K562 (cell line): ENCODE measurements around the gene KLB. TPM values are rescaled to one million over a fixed set of nuclear protein-coding genes. Genes with fewer than 3 reads are reported as not detected.

Experiments
- ATAC-seq: fragments of 200-7000 bp; cut with Tn5 transposase; 3 replicates; pipeline ENCODE4 v1.9.1; 2020; ENCODE audit warnings: moderate library complexity
- BruUV-seq: library from RNA; stranded (reverse); fragments of 400-500 nt; replicated peaks from 2 replicates; lab custom pipeline; 2021; lab: Mats Ljungman, UMichigan
- CTCF ChIA-PET: fragments of 300-600 bp; formaldehyde crosslinking; extraction: SDS; loops from one replicate; lab custom pipeline; 2021; ENCODE audit warnings: low intra/inter-chr PET ratio; lab: Yijun Ruan, JAX
- POLR2A ChIA-PET: fragments of 300-600, 350-650 bp; sonication (Branson Sonifier 250); formaldehyde crosslinking; extraction: SDS; loops from one replicate; lab custom pipeline; 2021; ENCODE audit warnings: antibody characterized with exemption, inconsistent platforms; lab: Yijun Ruan, JAX
- DNase-seq, 4 experiments: peaks; one replicate each; pipeline versions ENCODE4 v3.0.0 to v3.0.0-alpha.2; 2011 to 2018; ENCODE audit warnings: low spot score in 3 of 4, mixed read lengths in 3 of 4; ENCODE audit errors: extremely low read depth in 1 of 4
- FAIRE-seq: peaks from 2 replicates; lab custom pipeline; 2011; peaks lifted over from hg19 to GRCh38; lab: Jason Lieb, UNC
- H2AFZ ChIP-seq: 2 replicates; pipeline ENCODE4 v1.6.0; 2011; ENCODE audit warnings: low read depth, low read length, control low read depth, inconsistent platforms
- H3K27ac ChIP-seq: fragments of 200-600 bp; 3 replicates; pipeline ENCODE4 v1.8.0; 2011; ENCODE audit warnings: low read depth, mild to moderate bottlenecking, control low read depth, inconsistent platforms, low read length, moderate library complexity, mixed read lengths; ENCODE audit errors: extremely low read depth
- H3K27me3 ChIP-seq, 2 experiments: fragments of 300-600 bp in 1 of 2; 2 replicates in 1 of 2; 3 replicates in 1 of 2; pipeline versions ENCODE4 v1.6.0 to v1.8.0; 2011; ENCODE audit warnings: inconsistent platforms in 2 of 2, low read length in 2 of 2, mild to moderate bottlenecking in 1 of 2, mixed read lengths in 1 of 2, moderate library complexity in 1 of 2; ENCODE audit not compliant: control insufficient read depth in 2 of 2, insufficient read depth in 2 of 2
- H3K36me3 ChIP-seq: fragments of 300-600 bp; 3 replicates; pipeline ENCODE4 v1.8.0; 2011; ENCODE audit warnings: mild to moderate bottlenecking, low read length, inconsistent platforms; ENCODE audit not compliant: control insufficient read depth, insufficient read depth
- H3K4me1 ChIP-seq, 2 experiments: fragments of 200-600 bp in 1 of 2; replicated peaks in 1 of 2; 2 replicates in 1 of 2; 3 replicates in 1 of 2; pipeline versions ENCODE4 v1.5.1 to v1.8.0; 2011; ENCODE audit warnings: inconsistent platforms in 2 of 2, low read length in 2 of 2, mild to moderate bottlenecking in 1 of 2, mixed read lengths in 1 of 2, moderate library complexity in 1 of 2; ENCODE audit not compliant: control insufficient read depth in 2 of 2, insufficient read depth in 2 of 2
- H3K4me2 ChIP-seq: 2 replicates; pipeline ENCODE4 v1.6.1; 2011; ENCODE audit warnings: low read length, control low read depth, inconsistent platforms, mixed read lengths; ENCODE audit not compliant: insufficient read depth
- H3K4me3 ChIP-seq: fragments of 200-600 bp; sonication (generic), shearing (Covaris generic); 2 replicates; pipeline ENCODE4 v1.5.1; 2016; ENCODE audit warnings: control low read depth, inconsistent platforms
- H3K79me2 ChIP-seq: fragments of 200-600 bp; 3 replicates; pipeline ENCODE4 v1.8.0; 2011; ENCODE audit warnings: low read length, inconsistent platforms; ENCODE audit not compliant: control insufficient read depth, insufficient read depth
- H3K9ac ChIP-seq, 2 experiments: 2 replicates each; pipeline versions ENCODE4 v1.6.0 to v1.6.1; 2011; ENCODE audit warnings: low read depth in 2 of 2, low read length in 2 of 2, control low read depth in 1 of 2, inconsistent platforms in 1 of 2, mild to moderate bottlenecking in 1 of 2, mixed read lengths in 1 of 2; ENCODE audit not compliant: insufficient read depth in 1 of 2
- H3K9me1 ChIP-seq: one replicate; pipeline ENCODE4 v1.6.0; 2011; ENCODE audit warnings: inconsistent platforms, mild to moderate bottlenecking, low read length, moderate library complexity; ENCODE audit not compliant: control insufficient read depth, insufficient read depth
- H3K9me3 ChIP-seq: replicated peaks from 2 replicates; pipeline ENCODE4 v1.5.1; 2011; ENCODE audit warnings: low read depth, low read length, inconsistent platforms; ENCODE audit not compliant: control insufficient read depth, insufficient read depth
- H4K20me1 ChIP-seq: replicated peaks from 2 replicates; pipeline ENCODE4 v1.6.1; 2011; ENCODE audit warnings: low read length, inconsistent platforms, mixed read lengths; ENCODE audit not compliant: control insufficient read depth, insufficient read depth
- CHAMP1 ChIP-seq: fragments of 450-650 bp; IDR thresholded peaks from 2 replicates; pipeline ENCODE4 v1.6.1; 2016; ENCODE audit warnings: mild to moderate bottlenecking
- E2F8 ChIP-seq: fragments of 450-650 bp; IDR thresholded peaks from 2 replicates; pipeline ENCODE4 v1.7.1; 2018; ENCODE audit warnings: mild to moderate bottlenecking, low read depth; ENCODE audit not compliant: partially characterized antibody
- EGR1 ChIP-seq: fragments of 450-650 bp; conservative IDR thresholded peaks from 2 replicates; pipeline ENCODE4 v1.6.1; 2017; ENCODE audit warnings: mild to moderate bottlenecking
- FOSL1 ChIP-seq: fragments of 200-800 bp; sonication (Bioruptor generic); conservative IDR thresholded peaks from 2 replicates; pipeline ENCODE4 v1.6.1; 2016; ENCODE audit warnings: missing genetic modification characterization, missing compliant biosample characterization
- KLF1 ChIP-seq: fragments of 450-650 bp; IDR thresholded peaks from 2 replicates; pipeline ENCODE4 v1.6.1; 2016; ENCODE audit warnings: missing genetic modification characterization, missing compliant biosample characterization
- SMARCC2 ChIP-seq: fragments of 450-650 bp; IDR thresholded peaks from 2 replicates; pipeline ENCODE4 v1.6.1; 2017; ENCODE audit warnings: antibody characterized with exemption, moderate library complexity, mild to moderate bottlenecking, low read depth
- TCF7L2 ChIP-seq: fragments of 150-350 bp; IDR thresholded peaks from 2 replicates; pipeline ENCODE4 v1.6.1; 2016; ENCODE audit warnings: low read depth, mild to moderate bottlenecking, low read length, moderate library complexity
- THAP7 ChIP-seq: fragments of 250-450 bp; sonication (Bioruptor Pico); IDR thresholded peaks from 2 replicates; pipeline ENCODE4 v1.5.0; 2021
- ZBTB7A ChIP-seq: IDR thresholded peaks from 2 replicates; pipeline ENCODE4 v1.6.1; 2011; ENCODE audit warnings: low read depth, mild to moderate bottlenecking, low read length, moderate library complexity, borderline replicate concordance; ENCODE audit not compliant: control insufficient read depth
- ZNF146 ChIP-seq: IDR thresholded peaks from one replicate; pipeline ENCODE4 v1.6.1; 2018; ENCODE audit warnings: missing compliant biosample characterization; ENCODE audit not compliant: unreplicated experiment
- ZNF263 ChIP-seq: sonication (generic); formaldehyde crosslinking; IDR thresholded peaks from 2 replicates; pipeline ENCODE4 v1.8.0; 2022; ENCODE audit warnings: mild to moderate bottlenecking, missing genetic modification reagents, borderline replicate concordance
- ZNF76 ChIP-seq: fragments of 250-450 bp; sonication (Bioruptor Pico); IDR thresholded peaks from 2 replicates; pipeline ENCODE4 v1.4.0; 2020; ENCODE audit warnings: mild to moderate bottlenecking, moderate library complexity, borderline replicate concordance
- ZSCAN32 ChIP-seq: fragments of 450-650 bp; formaldehyde crosslinking; IDR thresholded peaks from 2 replicates; pipeline ENCODE4 v1.4.0; 2020; ENCODE audit warnings: mild to moderate bottlenecking, moderate library complexity
- WGBS: fragments of 100-300 bp; shearing (Covaris generic); methylation state at CpG from one replicate; pipeline ENCODE4 v1.1.6; 2016; ENCODE audit warnings: low coverage, mixed read lengths; ENCODE audit not compliant: insufficient coverage; ENCODE audit errors: missing lambda C conversion rate; 5-methylcytosine and 5-hydroxymethylcytosine counted together
- in situ Hi-C: fragments of 300-500 bp; cut with MboI; formaldehyde crosslinking; loops from 4 replicates; pipeline ENCODE4 v1.15.0; 2018; ENCODE audit warnings: inconsistent platforms, mixed read lengths
- intact Hi-C: fragments of 100-400 bp; cut with micrococcal nuclease; formaldehyde crosslinking; loops from 2 replicates; pipeline ENCODE4 v1.14.2; 2022
- polyA plus RNA-seq, 8 experiments: library from polyadenylated mRNA; depleted of rRNA in 4 of 8; stranded (reverse) in 5 of 8; unstranded in 3 of 8; fragments of >200 nt; fragmentation: Nextera tagmentation in 2 of 8; fragmentation: Illumina TruSeq in 1 of 8; extraction: Ambion mirVana in 2 of 8; extraction: Trizol in 1 of 8; gene quantifications; 2 replicates each; pipeline versions ENCODE4 v1.2.1 to v1.2.3, GENCODE V29; 2011 to 2014; ENCODE audit warnings: inconsistent platforms in 1 of 8, missing spikeins in 1 of 8
- total RNA-seq, 7 experiments: library from RNA; depleted of rRNA in 6 of 7; stranded (reverse); fragments of >200 nt in 6 of 7; fragmentation: Illumina TruSeq in 2 of 7; extraction: Trizol in 2 of 7; gene quantifications; 2 replicates each; pipeline versions ENCODE4 v1.2.1 to v1.2.3, GENCODE V29; 2011 to 2021; ENCODE audit warnings: low replicate concordance in 1 of 7

Gene KLB
- total and polyA plus RNA-seq, 9 of the 15 experiments (the other 6 are each of a cell fraction or from before 2014, with no cell fraction given), result 0.04 to 0.13 TPM; not detected in 7

GRCh38 chr4:39451423-39452023 is 44.8 kb downstream of the KLB start (continued):
- 0 out of 2 replicates have a peak, but pooled peaks have one; percentile 6 for TF ChIP-seq EGR1
- TF ChIP-seq, all 486 proteins: peak for 8

- H2AFZ ChIP-seq, result no peak overlapping the region
- DNase-seq (no peak), ATAC-seq (peak; percentile 21), FAIRE-seq (no peak)
- H3K27me3 ChIP-seq, result no peaks in the 10 kb centered on the region
- no peak overlapping the region for H3K9ac ChIP-seq
- WGBS, result 88% methylated on average over 6 of the region's 6 CpGs
- ChIA-PET POLR2A (interaction anchor here (0.6 to 1.4 kb wide), 7 partner anchors 10 to 1305 kb away, joined by 3 to 6 read pairs (median 3); no protein-coding TSS in a partner anchor), CTCF (no interaction called here)
- no TSS peak for BruUV-seq
- intact Hi-C loops, result loop anchor here (10.0 kb wide), 1 partner anchor 558 kb away; no protein-coding TSS in a partner anchor
- H3K4me1 ChIP-seq, result peaks cover 3 to 8% of the 10 kb centered on the region in 2 experiments; a peak in 3 of 5 replicates
- peaks cover 26% of the 10 kb centered on the region; the same call in 1 of the 2 replicates for H4K20me1 ChIP-seq
- in situ Hi-C loops, result no loop called here
- peaks cover 32% of the 10 kb centered on the region for H3K79me2 ChIP-seq
- H3K4me3 ChIP-seq, result no peak overlapping the region
- peaks cover 74% of the 10 kb centered on the region for H3K36me3 ChIP-seq
- no peaks in the 10 kb centered on the region for H3K9me3 ChIP-seq
- no peak overlapping the region for H3K27ac ChIP-seq
- H3K4me2 ChIP-seq, result no peak overlapping the region
- H3K9me1 ChIP-seq, result no peaks in the 10 kb centered on the region
- no peak for TF ChIP-seq ZNF76 (CRISPR knock-in tag)
- TF ChIP-seq CHAMP1, result no peak
- TF ChIP-seq ZSCAN32 (CRISPR knock-in tag), result no peak
- no peak for TF ChIP-seq FOSL1
- no peak for TF ChIP-seq ZNF263 (CRISPR knock-in tag)
- TF ChIP-seq SMARCC2, result no peak
- no peak for TF ChIP-seq ZNF146 (CRISPR knock-in tag)
- no peak for TF ChIP-seq THAP7
- TF ChIP-seq E2F8, result no peak
- no peak for TF ChIP-seq ZBTB7A
- no peak for TF ChIP-seq TCF7L2
- TF ChIP-seq KLF1 (tag), result no peak
Measured at GRCh38 chr4:39452153-39452859, 45.6 kb downstream of the KLB start.
